HEK293 (cell line): ENCODE measurements around the gene PARD3.

Experiments
- CTCF ChIA-PET: fragments of 350-600 bp; formaldehyde crosslinking; extraction: SDS; loops from one replicate; lab custom pipeline; 2021; ENCODE audit warnings: antibody characterized with exemption; lab: Yijun Ruan, JAX
- POLR2A ChIA-PET: fragments of 300-600 bp; formaldehyde crosslinking; extraction: SDS; loops from one replicate; lab custom pipeline; 2020; ENCODE audit warnings: antibody characterized with exemption, inconsistent platforms; lab: Yijun Ruan, JAX
- H3K27ac ChIP-seq: fragments of 200-500 bp; sonication (Bioruptor generic); 2 replicates; pipeline ENCODE4 v1.5.1; 2014; ENCODE audit warnings: low read depth, low read length, control low read depth, inconsistent platforms; ENCODE audit errors: extremely low read depth
- H3K36me3 ChIP-seq, 2 experiments: fragments of 200-500 bp in 1 of 2; sonication (Bioruptor generic) in 1 of 2; 1 replicate in 1 of 2; 2 replicates in 1 of 2; pipeline ENCODE4 v1.5.1; 2014 to 2017; ENCODE audit warnings: inconsistent platforms in 2 of 2, low read length in 2 of 2; ENCODE audit not compliant: control insufficient read depth in 2 of 2, insufficient read depth in 1 of 2
- H3K4me1 ChIP-seq: fragments of 200-500 bp; sonication (Bioruptor generic); 2 replicates; pipeline ENCODE4 v1.5.1; 2014; ENCODE audit warnings: mild to moderate bottlenecking, low read length, inconsistent platforms; ENCODE audit not compliant: control insufficient read depth, insufficient read depth
- H3K4me3 ChIP-seq: 2 replicates; pipeline ENCODE4 v1.5.1; 2011; ENCODE audit warnings: low read depth, mild to moderate bottlenecking, control low read depth, low read length, moderate library complexity
- H3K9me3 ChIP-seq: fragments of 200-500 bp; sonication (Bioruptor generic); 2 replicates; pipeline ENCODE4 v1.5.1; 2014; ENCODE audit warnings: low read depth, low read length, inconsistent platforms; ENCODE audit not compliant: control insufficient read depth, insufficient read depth
- GLI4 ChIP-seq: fragments of 450-650 bp; formaldehyde crosslinking; IDR thresholded peaks from 2 replicates; pipeline ENCODE4 v1.5.1; 2016; ENCODE audit warnings: missing biosample characterization, missing genetic modification characterization
- HOXD13 ChIP-seq: sonication (generic); formaldehyde crosslinking; IDR thresholded peaks from 2 replicates; pipeline ENCODE4 v1.8.0; 2022; ENCODE audit warnings: missing genetic modification reagents, borderline replicate concordance
- INSM2 ChIP-seq: fragments of 450-650 bp; formaldehyde crosslinking; IDR thresholded peaks from 2 replicates; pipeline ENCODE4 v1.5.1; 2016; ENCODE audit warnings: missing biosample characterization, missing genetic modification characterization
- KLF9 ChIP-seq: fragments of 450-650 bp; formaldehyde crosslinking; IDR thresholded peaks from 2 replicates; pipeline ENCODE4 v1.5.1; 2016; ENCODE audit warnings: missing biosample characterization, missing genetic modification characterization, low read depth
- OSR2 ChIP-seq: fragments of 450-650 bp; formaldehyde crosslinking; IDR thresholded peaks from 2 replicates; pipeline ENCODE4 v1.5.1; 2016; ENCODE audit warnings: missing biosample characterization, missing genetic modification characterization
- RBAK ChIP-seq: fragments of 450-650 bp; formaldehyde crosslinking; IDR thresholded peaks from 2 replicates; pipeline ENCODE4 v1.5.1; 2016; ENCODE audit warnings: missing biosample characterization, missing genetic modification characterization
- WT1 ChIP-seq: fragments of 450-650 bp; formaldehyde crosslinking; IDR thresholded peaks from 2 replicates; pipeline ENCODE4 v1.5.1; 2016; ENCODE audit warnings: missing biosample characterization, missing genetic modification characterization
- ZBTB1 ChIP-seq: fragments of 450-650 bp; formaldehyde crosslinking; IDR thresholded peaks from 2 replicates; pipeline ENCODE4 v1.5.1; 2016; ENCODE audit warnings: missing biosample characterization, missing genetic modification characterization
- ZBTB44 ChIP-seq: fragments of 450-650 bp; IDR thresholded peaks from 2 replicates; pipeline ENCODE4 v1.5.1; 2018; ENCODE audit warnings: missing biosample characterization, mild to moderate bottlenecking, missing genetic modification characterization
- ZBTB6 ChIP-seq: fragments of 450-650 bp; formaldehyde crosslinking; IDR thresholded peaks from 2 replicates; pipeline ENCODE4 v1.5.1; 2017; ENCODE audit warnings: missing biosample characterization, missing genetic modification characterization
- ZFP69B ChIP-seq: fragments of 450-650 bp; formaldehyde crosslinking; IDR thresholded peaks from 2 replicates; pipeline ENCODE4 v1.5.1; 2016; ENCODE audit warnings: missing biosample characterization, missing genetic modification characterization
- ZNF138 ChIP-seq: fragments of 450-650 bp; formaldehyde crosslinking; IDR thresholded peaks from 2 replicates; pipeline ENCODE4 v1.5.1; 2016; ENCODE audit warnings: missing biosample characterization, missing genetic modification characterization, borderline replicate concordance
- ZNF155 ChIP-seq: fragments of 450-650 bp; formaldehyde crosslinking; IDR thresholded peaks from 2 replicates; pipeline ENCODE4 v1.5.1; 2016; ENCODE audit warnings: missing biosample characterization, missing genetic modification characterization
- ZNF18 ChIP-seq: fragments of 450-650 bp; formaldehyde crosslinking; IDR thresholded peaks from 2 replicates; pipeline ENCODE4 v1.5.1; 2016; ENCODE audit warnings: missing biosample characterization, missing genetic modification characterization
- ZNF214 ChIP-seq: fragments of 450-650 bp; formaldehyde crosslinking; IDR thresholded peaks from 2 replicates; pipeline ENCODE4 v1.5.1; 2017; ENCODE audit warnings: missing biosample characterization, mild to moderate bottlenecking, missing genetic modification characterization, borderline replicate concordance
- ZNF292 ChIP-seq: fragments of 450-650 bp; formaldehyde crosslinking; IDR thresholded peaks from 2 replicates; pipeline ENCODE4 v1.5.1; 2016; ENCODE audit warnings: low read depth, missing biosample characterization, missing genetic modification characterization, borderline replicate concordance
- ZNF391 ChIP-seq: fragments of 450-650 bp; formaldehyde crosslinking; IDR thresholded peaks from 2 replicates; pipeline ENCODE4 v1.5.1; 2016; ENCODE audit warnings: low read depth, missing biosample characterization, missing genetic modification characterization, borderline replicate concordance
- ZNF560 ChIP-seq: fragments of 450-650 bp; formaldehyde crosslinking; IDR thresholded peaks from 2 replicates; pipeline ENCODE4 v1.5.1; 2017; ENCODE audit warnings: missing biosample characterization, missing genetic modification characterization, borderline replicate concordance
- ZNF571 ChIP-seq: fragments of 450-650 bp; formaldehyde crosslinking; IDR thresholded peaks from 2 replicates; pipeline ENCODE4 v1.5.0; 2017; ENCODE audit warnings: missing biosample characterization, missing genetic modification characterization
- ZNF580 ChIP-seq: fragments of 450-650 bp; formaldehyde crosslinking; IDR thresholded peaks from 2 replicates; pipeline ENCODE4 v1.5.1; 2016; ENCODE audit warnings: missing biosample characterization, missing genetic modification characterization
- ZNF600 ChIP-seq: fragments of 450-650 bp; formaldehyde crosslinking; IDR thresholded peaks from 2 replicates; pipeline ENCODE4 v1.5.1; 2016; ENCODE audit warnings: missing biosample characterization, missing genetic modification characterization
- ZNF645 ChIP-seq: fragments of 450-650 bp; formaldehyde crosslinking; IDR thresholded peaks from 2 replicates; pipeline ENCODE4; 2016; ENCODE audit warnings: missing biosample characterization, missing genetic modification characterization
- ZNF76 ChIP-seq: fragments of 450-650 bp; formaldehyde crosslinking; IDR thresholded peaks from 2 replicates; pipeline ENCODE4; 2016; ENCODE audit warnings: low read depth, missing biosample characterization, missing genetic modification characterization, borderline replicate concordance
- ZNF792 ChIP-seq: fragments of 450-650 bp; formaldehyde crosslinking; IDR thresholded peaks from 2 replicates; pipeline ENCODE4 v1.5.1; 2016; ENCODE audit warnings: missing biosample characterization, missing genetic modification characterization
- ZSCAN16 ChIP-seq: fragments of 450-650 bp; formaldehyde crosslinking; IDR thresholded peaks from 2 replicates; pipeline ENCODE4 v1.5.1; 2016; ENCODE audit warnings: missing biosample characterization, missing genetic modification characterization

The PARD3 gene

GRCh38 chr10:34213193-34213804 lies 601.8 kb downstream of the PARD3 start:
- TF ChIP-seq ZNF76 (tag by site-specific recombination): no peak
- TF ChIP-seq ZNF391 (tag by site-specific recombination): no peak
- no peak for TF ChIP-seq ZNF138
- no peak for TF ChIP-seq ZNF792 (tag by site-specific recombination)
- TF ChIP-seq RBAK: no peak
- no peak for TF ChIP-seq WT1 (tag by site-specific recombination)
- no peak for TF ChIP-seq ZNF600 (tag by site-specific recombination)
- TF ChIP-seq ZNF214 (tag by site-specific recombination): no peak
- no peak for TF ChIP-seq ZNF292 (tag by site-specific recombination)
- TF ChIP-seq KLF9 (tag by site-specific recombination): no peak
- no peak for TF ChIP-seq ZNF645 (tag by site-specific recombination)
- TF ChIP-seq GLI4 (tag by site-specific recombination): no peak
- TF ChIP-seq ZBTB44: no peak
- no peak for TF ChIP-seq ZSCAN16 (tag by site-specific recombination)
- TF ChIP-seq ZBTB6 (tag by site-specific recombination): no peak
- TF ChIP-seq INSM2 (tag by site-specific recombination): no peak
- TF ChIP-seq, all 188 proteins: peak for 0
- CTCF ChIA-PET: no interaction called here

GRCh38 chr10:34207343-34207742 lies 607.8 kb downstream of the PARD3 start:
- H3K4me3 ChIP-seq: no peak overlapping the region
- H3K27ac ChIP-seq: no peak overlapping the region
- H3K4me1 ChIP-seq: 0 out of 2 replicates have a peak, but pooled peaks cover 4% of the 10 kb centered on the region
- H3K9me3 ChIP-seq: no peaks in the 10 kb centered on the region
- ChIA-PET POLR2A (no interaction called here), CTCF (interaction anchor here (0.6 to 0.8 kb wide), 2 partner anchors 438 to 1175 kb away, joined by 3 to 4 read pairs; no protein-coding TSS in a partner anchor)
- no peak for TF ChIP-seq KLF9 (tag by site-specific recombination)
- no peak for TF ChIP-seq ZBTB1
- no peak for TF ChIP-seq ZNF571
- TF ChIP-seq ZNF18 (tag by site-specific recombination): no peak
- no peak for TF ChIP-seq ZNF155 (tag by site-specific recombination)
- TF ChIP-seq ZNF560 (tag by site-specific recombination): no peak
- no peak for TF ChIP-seq ZNF580
- no peak for TF ChIP-seq ZFP69B (tag by site-specific recombination)
- TF ChIP-seq HOXD13 (CRISPR knock-in tag): no peak
- TF ChIP-seq OSR2 (tag by site-specific recombination): no peak
- no peak for TF ChIP-seq RBAK
- H3K36me3 ChIP-seq: no peaks in the 10 kb centered on the region

More at GRCh38 chr10:34213193-34213804, 601.8 kb downstream of the PARD3 start:
- no peak overlapping the region for H3K27ac ChIP-seq
- POLR2A ChIA-PET: no interaction called here
- no peaks in the 10 kb centered on the region for H3K4me1 ChIP-seq
- no peaks in the 10 kb centered on the region for H3K9me3 ChIP-seq
- no peak overlapping the region for H3K4me3 ChIP-seq
- H3K36me3 ChIP-seq: no peaks in the 10 kb centered on the region
